GM18505 (cell line): ENCODE results near the gene RCAN2.

Experiments
- ATAC-seq: cut with Tn5 transposase; IDR thresholded peaks from one replicate; pipeline ENCODE4 v1.9.1; 2021; ENCODE audit not compliant: unreplicated experiment
- POLR2A ChIP-seq: IDR thresholded peaks from 4 replicates; pipeline ENCODE4 v1.6.1; 2011; ENCODE audit warnings: borderline replicate concordance; ENCODE audit not compliant: insufficient read depth, insufficient read length; ENCODE audit errors: extremely low read depth

Gene RCAN2

GRCh38 chr6:46378882-46379416, 112.3 kb downstream of the RCAN2 start:
- no peak for TF ChIP-seq POLR2A
- no peak for ATAC-seq

- ATAC-seq, result no peak
- no peak for TF ChIP-seq POLR2A
Observed at GRCh38 chr6:46378161-46378881, 112.9 kb downstream of the RCAN2 start.

- ATAC-seq, result no peak
- TF ChIP-seq POLR2A, result no peak
Observed at GRCh38 chr6:46377209-46377608, 114.0 kb downstream of the RCAN2 start.

- ATAC-seq, result peak; percentile 90
- no peak for TF ChIP-seq POLR2A
Observed at GRCh38 chr6:46376562-46377061, 114.6 kb downstream of the RCAN2 start.

GRCh38 chr6:46370622-46371021, 120.6 kb downstream of the RCAN2 start:
- no peak for TF ChIP-seq POLR2A
- no peak for ATAC-seq

- no peak for ATAC-seq
- TF ChIP-seq POLR2A, result no peak
Observed at GRCh38 chr6:46368169-46368536, 123.1 kb downstream of the RCAN2 start.

GRCh38 chr6:46367354-46368168, 123.7 kb downstream of the RCAN2 start:
- TF ChIP-seq POLR2A, result no peak
- no peak for ATAC-seq

GRCh38 chr6:46366190-46366900, 124.9 kb downstream of the RCAN2 start:
- no peak for TF ChIP-seq POLR2A
- no peak for ATAC-seq

- no peak for ATAC-seq
- TF ChIP-seq POLR2A, result no peak
Observed at GRCh38 chr6:46357591-46357990, 133.7 kb downstream of the RCAN2 start.

- no peak for TF ChIP-seq POLR2A
- ATAC-seq, result no peak
Observed at GRCh38 chr6:46356543-46356942, 134.7 kb downstream of the RCAN2 start.

GRCh38 chr6:46353528-46353927, 137.7 kb downstream of the RCAN2 start:
- ATAC-seq, result no peak
- no peak for TF ChIP-seq POLR2A

- no peak for TF ChIP-seq POLR2A
- no peak for ATAC-seq
Observed at GRCh38 chr6:46352541-46353268, 138.5 kb downstream of the RCAN2 start.

- ATAC-seq, result no peak
- TF ChIP-seq POLR2A, result no peak
Observed at GRCh38 chr6:46350714-46351113, 140.5 kb downstream of the RCAN2 start.

GRCh38 chr6:46347669-46348068, 143.6 kb downstream of the RCAN2 start:
- ATAC-seq, result no peak
- no peak for TF ChIP-seq POLR2A
